HG02885 (cell line): ENCODE measurements around the gene CCDC150.

ENCODE experiments used
- ATAC-seq: cut with Tn5 transposase; IDR thresholded peaks from one replicate; pipeline ENCODE4 v1.9.1; 2021; ENCODE audit warnings: mild to moderate bottlenecking; ENCODE audit not compliant: unreplicated experiment, poor library complexity

CCDC150 gene

DNA sequence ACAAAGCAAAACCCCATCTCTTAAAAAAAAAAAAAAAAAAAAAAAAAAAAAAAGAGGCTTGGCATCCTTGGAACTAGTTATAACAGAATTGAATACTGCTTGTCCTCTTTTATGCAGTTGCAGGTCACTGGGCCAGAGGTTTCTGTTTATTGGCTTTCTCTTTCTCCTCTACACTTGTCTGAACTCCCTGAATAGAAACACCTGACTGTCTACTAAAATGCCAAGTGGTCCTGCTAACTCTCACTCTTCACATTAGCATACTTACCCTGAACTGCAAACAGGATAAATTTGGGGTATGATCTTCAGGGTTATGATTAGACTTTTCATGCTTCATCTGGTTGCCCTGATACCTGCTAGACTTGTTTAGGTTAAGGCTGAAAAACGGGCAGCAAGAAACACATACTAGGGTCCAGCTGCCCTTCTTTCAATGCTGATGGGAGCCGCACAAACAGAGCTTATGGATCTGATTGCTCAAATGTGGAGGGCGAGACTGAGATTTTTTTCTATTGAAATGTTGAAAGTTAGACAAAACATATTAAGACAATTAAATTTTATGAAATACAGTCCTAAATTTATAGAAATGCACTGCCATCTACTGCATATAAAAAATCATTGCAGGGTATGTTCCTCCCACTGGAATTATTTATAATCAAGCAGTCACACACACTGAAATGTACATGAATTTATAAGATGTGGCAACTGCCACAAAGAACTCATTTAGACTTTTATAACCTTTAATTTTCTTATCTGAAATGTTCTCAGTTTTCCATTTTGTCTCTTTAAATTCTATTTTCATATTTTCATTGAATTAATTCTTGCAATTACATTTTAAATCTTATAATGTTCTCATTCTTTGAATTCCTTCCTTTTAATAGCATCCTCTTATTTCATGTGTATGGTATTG lies 119.2 kb downstream of the CCDC150 start:
- no peak for ATAC-seq

- no peak for ATAC-seq
Measured at GRCh38 chr2:196759378-196759706, 119.8 kb downstream of the CCDC150 start.

GRCh38 chr2:196767101-196767500 lies 127.6 kb downstream of the CCDC150 start:
- ATAC-seq = no peak
